MM.1S (cell line): Measurements from ENCODE around the gene TMEM175.

Experiments
- DNase-seq: peaks from one replicate; pipeline ENCODE4 v3.0.0-alpha.2; 2015
- H2AFZ ChIP-seq: fragments of 300-600 bp; sonication (generic); 2 replicates; pipeline ENCODE4 v1.6.0; 2016; ENCODE audit warnings: antibody characterized with exemption, low read length
- H3F3A ChIP-seq: fragments of 300-600 bp; sonication (generic); 2 replicates; pipeline ENCODE4 v1.6.1; 2016; ENCODE audit warnings: mild to moderate bottlenecking, antibody characterized with exemption, low read length, moderate library complexity, mixed read lengths; ENCODE audit not compliant: insufficient read depth
- H3K27ac ChIP-seq: fragments of 300-600 bp; sonication (generic); 2 replicates; pipeline ENCODE4 v1.5.1; 2016; ENCODE audit warnings: mild to moderate bottlenecking, low read length
- H3K27me3 ChIP-seq: fragments of 300-600 bp; sonication (generic); replicated peaks from 2 replicates; pipeline ENCODE4 v1.6.0; 2016; ENCODE audit warnings: low read length; ENCODE audit not compliant: insufficient read depth
- H3K36me3 ChIP-seq: fragments of 300-600 bp; sonication (generic); replicated peaks from 2 replicates; pipeline ENCODE4 v1.6.1; 2016; ENCODE audit warnings: mild to moderate bottlenecking, low read length, mixed read lengths; ENCODE audit not compliant: insufficient read depth
- H3K4me1 ChIP-seq: fragments of 300-600 bp; sonication (generic); 2 replicates; pipeline ENCODE4 v1.6.1; 2016; ENCODE audit warnings: low read length, mixed read lengths
- H3K4me2 ChIP-seq: fragments of 300-600 bp; sonication (generic); 2 replicates; pipeline ENCODE4 v1.6.0; 2016; ENCODE audit warnings: low read depth, low read length
- H3K4me3 ChIP-seq: fragments of 300-600 bp; sonication (generic); 2 replicates; pipeline ENCODE4 v1.5.1; 2016; ENCODE audit warnings: low read length, mixed read lengths
- H3K79me2 ChIP-seq: fragments of 300-600 bp; sonication (generic); 2 replicates; pipeline ENCODE4 v1.6.1; 2016; ENCODE audit warnings: mixed run types, low read length, mixed read lengths
- H3K9ac ChIP-seq: fragments of 300-600 bp; sonication (generic); 2 replicates; pipeline ENCODE4 v1.6.1; 2016; ENCODE audit warnings: low read length, mixed read lengths
- H3K9me2 ChIP-seq: fragments of 300-600 bp; sonication (generic); replicated peaks from 2 replicates; pipeline ENCODE4 v1.6.1; 2016; ENCODE audit warnings: mild to moderate bottlenecking, low read length, mixed read lengths; ENCODE audit not compliant: insufficient read depth
- H3K9me3 ChIP-seq: fragments of 300-600 bp; sonication (generic); replicated peaks from 2 replicates; pipeline ENCODE4 v1.6.1; 2016; ENCODE audit warnings: mild to moderate bottlenecking, low read length, mixed read lengths; ENCODE audit not compliant: insufficient read depth
- H4K20me1 ChIP-seq: fragments of 300-600 bp; sonication (generic); 2 replicates; pipeline ENCODE4 v1.6.1; 2016; ENCODE audit warnings: mild to moderate bottlenecking, low read length, moderate library complexity, mixed read lengths; ENCODE audit not compliant: insufficient read depth
- CTCF ChIP-seq: fragments of 300-600 bp; sonication (generic); IDR thresholded peaks from 2 replicates; pipeline ENCODE4 v1.5.1; 2016; ENCODE audit warnings: antibody characterized with exemption, low read length, mixed read lengths
- EZH2 ChIP-seq: fragments of 300-600 bp; sonication (generic); optimal IDR thresholded peaks from 2 replicates; pipeline ENCODE3; 2017; ENCODE audit warnings: low read depth, mild to moderate bottlenecking, antibody characterized with exemption, low read length, mixed read lengths
- EZH2phosphoT487 ChIP-seq: fragments of 300-600 bp; sonication (generic); IDR thresholded peaks from 2 replicates; pipeline ENCODE4 v1.6.1; 2018; ENCODE audit warnings: antibody characterized with exemption, low read length

TMEM175 gene

GRCh38 chr4:924107-925096 lies 7.9 kb upstream of the TMEM175 start:
- Histone ChIP-seq H3K4me2 (no peak overlapping the region), H3K9me2 (no peaks in the 10 kb centered on the region), H4K20me1 (no peaks in the 10 kb centered on the region), H3K27me3 (no peaks in the 10 kb centered on the region), H3K4me1 (no peaks in the 10 kb centered on the region), H3K79me2 (peaks cover 90% of the 10 kb centered on the region), H3K9ac (no peak overlapping the region), H3K36me3 (0 out of 2 replicates have a peak, but pooled peaks cover 6% of the 10 kb centered on the region), H2AFZ (no peak overlapping the region), H3F3A (no peaks in the 10 kb centered on the region), H3K4me3 (no peak overlapping the region), H3K27ac (no peak overlapping the region), H3K9me3 (no peaks in the 10 kb centered on the region)
- DNase-seq, result no peak
- TF ChIP-seq EZH2 (no peak), EZH2phosphoT487 (no peak), CTCF (no peak)

GRCh38 chr4:925171-925570 lies 7.1 kb upstream of the TMEM175 start:
- H3K36me3 ChIP-seq, result 0 out of 2 replicates have a peak, but pooled peaks cover 6% of the 10 kb centered on the region
- TF ChIP-seq EZH2phosphoT487, result no peak
- TF ChIP-seq EZH2, result no peak
- TF ChIP-seq CTCF, result no peak
- no peaks in the 10 kb centered on the region for H3K9me2 ChIP-seq
- H3K4me3 ChIP-seq, result no peak overlapping the region
- no peaks in the 10 kb centered on the region for H4K20me1 ChIP-seq
- no peak overlapping the region for H3K4me2 ChIP-seq
- no peaks in the 10 kb centered on the region for H3K27me3 ChIP-seq
- DNase-seq, result no peak
- H3K9ac ChIP-seq, result no peak overlapping the region
- no peaks in the 10 kb centered on the region for H3K4me1 ChIP-seq
- no peak overlapping the region for H2AFZ ChIP-seq
- no peaks in the 10 kb centered on the region for H3K9me3 ChIP-seq
- H3F3A ChIP-seq, result no peaks in the 10 kb centered on the region
- H3K79me2 ChIP-seq, result peaks cover 90% of the 10 kb centered on the region
- no peak overlapping the region for H3K27ac ChIP-seq

GRCh38 chr4:925771-926500 lies 6.3 kb upstream of the TMEM175 start:
- TF ChIP-seq CTCF (no peak), EZH2 (no peak), EZH2phosphoT487 (no peak)
- H3K9ac ChIP-seq, result no peak overlapping the region
- H3K27ac ChIP-seq, result no peak overlapping the region
- H3K4me2 ChIP-seq, result no peak overlapping the region
- no peak overlapping the region for H2AFZ ChIP-seq
- peaks cover 91% of the 10 kb centered on the region for H3K79me2 ChIP-seq
- no peaks in the 10 kb centered on the region for H4K20me1 ChIP-seq
- 0 out of 2 replicates have a peak, but pooled peaks cover 6% of the 10 kb centered on the region for H3K36me3 ChIP-seq
- no peak overlapping the region for H3K4me3 ChIP-seq
- peaks cover 4% of the 10 kb centered on the region for H3K4me1 ChIP-seq
- no peaks in the 10 kb centered on the region for H3K9me3 ChIP-seq
- H3F3A ChIP-seq, result no peaks in the 10 kb centered on the region
- H3K9me2 ChIP-seq, result no peaks in the 10 kb centered on the region
- DNase-seq, result no peak
- no peaks in the 10 kb centered on the region for H3K27me3 ChIP-seq
